Cardiac fibroblast (primary cell): ENCODE data around the gene MMP28.
A peak's percentile ranks its signal among the peaks of the same experiment; 100 is the strongest.

Experiments
- DNase-seq, 2 donors: peaks; one replicate each; pipeline versions ENCODE4 v3.0.0 to v3.0.0-alpha.2; 2010; ENCODE audit warnings: low read depth in 2 of 2
- H3K4me3 ChIP-seq, 2 donors: replicated peaks in 1 of 2; 1 replicate in 1 of 2; 2 replicates in 1 of 2; pipeline ENCODE4 v1.5.1; 2011; ENCODE audit warnings: low read depth in 2 of 2, low read length in 2 of 2, mild to moderate bottlenecking in 2 of 2, moderate library complexity in 1 of 2
- TF ChIP-seq, protein P1 (sequence below): IDR thresholded peaks from one replicate; pipeline ENCODE4 v1.5.1; 2011; ENCODE audit warnings: low read depth, mild to moderate bottlenecking, low read length, inconsistent platforms

The MMP28 gene

DNA sequence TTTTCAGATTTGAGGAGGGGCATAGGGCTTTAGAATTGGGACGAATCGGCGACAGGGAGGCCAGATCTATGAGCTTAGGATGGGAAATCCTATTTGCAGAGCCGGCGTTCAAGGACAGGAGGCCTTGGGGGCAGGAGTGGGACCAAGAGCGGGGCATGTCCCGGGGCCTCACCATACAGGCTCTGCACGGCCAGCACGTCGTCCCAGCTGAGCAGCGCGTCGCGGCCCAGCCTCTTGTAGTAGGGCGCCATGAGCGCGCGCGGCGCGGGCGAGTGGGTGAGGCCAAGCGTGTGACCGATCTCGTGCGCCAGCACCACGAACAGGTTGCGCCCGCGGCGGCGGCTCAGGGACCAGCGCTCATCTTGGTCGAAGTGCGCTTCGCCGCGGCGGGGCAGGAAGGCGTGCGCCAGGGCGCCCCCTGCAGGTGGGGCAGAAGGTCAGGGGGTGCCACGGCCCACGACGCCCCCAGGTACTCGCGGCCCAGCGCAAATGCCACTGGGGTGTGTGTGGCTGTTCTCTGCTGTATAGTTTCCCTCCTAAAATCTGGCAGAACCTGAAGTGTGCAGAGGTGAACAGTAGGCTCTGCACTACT, 25.4 kb downstream of the MMP28 start:
- no peak for DNase-seq
- TF ChIP-seq, protein P1, sequence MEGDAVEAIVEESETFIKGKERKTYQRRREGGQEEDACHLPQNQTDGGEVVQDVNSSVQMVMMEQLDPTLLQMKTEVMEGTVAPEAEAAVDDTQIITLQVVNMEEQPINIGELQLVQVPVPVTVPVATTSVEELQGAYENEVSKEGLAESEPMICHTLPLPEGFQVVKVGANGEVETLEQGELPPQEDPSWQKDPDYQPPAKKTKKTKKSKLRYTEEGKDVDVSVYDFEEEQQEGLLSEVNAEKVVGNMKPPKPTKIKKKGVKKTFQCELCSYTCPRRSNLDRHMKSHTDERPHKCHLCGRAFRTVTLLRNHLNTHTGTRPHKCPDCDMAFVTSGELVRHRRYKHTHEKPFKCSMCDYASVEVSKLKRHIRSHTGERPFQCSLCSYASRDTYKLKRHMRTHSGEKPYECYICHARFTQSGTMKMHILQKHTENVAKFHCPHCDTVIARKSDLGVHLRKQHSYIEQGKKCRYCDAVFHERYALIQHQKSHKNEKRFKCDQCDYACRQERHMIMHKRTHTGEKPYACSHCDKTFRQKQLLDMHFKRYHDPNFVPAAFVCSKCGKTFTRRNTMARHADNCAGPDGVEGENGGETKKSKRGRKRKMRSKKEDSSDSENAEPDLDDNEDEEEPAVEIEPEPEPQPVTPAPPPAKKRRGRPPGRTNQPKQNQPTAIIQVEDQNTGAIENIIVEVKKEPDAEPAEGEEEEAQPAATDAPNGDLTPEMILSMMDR: no peak
- H3K4me3 ChIP-seq: no peak overlapping the region

- no peak overlapping the region for H3K4me3 ChIP-seq
- TF ChIP-seq, protein P1: no peak
- DNase-seq: no peak
Observed at GRCh38 chr17:35768797-35769196, 26.6 kb downstream of the MMP28 start.

GRCh38 chr17:35766903-35767510, 28.4 kb downstream of the MMP28 start:
- TF ChIP-seq, protein P1: peak; percentile 65
- no peak overlapping the region for H3K4me3 ChIP-seq
- DNase-seq: peak; percentile 68

DNA sequence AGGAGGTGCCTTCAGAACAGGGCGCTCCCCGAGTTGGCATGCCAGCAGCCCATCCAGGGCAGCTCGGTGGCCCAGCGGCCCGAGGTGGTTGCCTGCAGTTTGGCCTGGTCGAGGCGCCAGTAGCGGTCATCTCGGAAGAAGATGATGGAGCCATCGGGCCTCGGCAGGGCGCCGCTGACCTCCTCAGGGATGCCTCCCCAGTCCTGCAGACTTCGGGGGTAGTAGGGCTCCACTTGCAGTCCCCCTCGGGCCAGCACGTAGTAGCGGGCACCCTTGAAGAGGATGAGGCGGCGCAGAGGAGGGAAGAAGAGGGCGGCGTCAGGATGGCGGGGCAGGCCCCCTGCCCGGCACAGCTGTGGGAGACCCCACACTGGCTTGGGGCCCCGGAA, 29.0 kb downstream of the MMP28 start:
- no peak overlapping the region for H3K4me3 ChIP-seq
- no peak for DNase-seq
- TF ChIP-seq, protein P1: no peak

- DNase-seq: no peak
- TF ChIP-seq, protein P1: no peak
- H3K4me3 ChIP-seq: no peak overlapping the region
Observed at GRCh38 chr17:35765756-35766488, 29.5 kb downstream of the MMP28 start.

DNA sequence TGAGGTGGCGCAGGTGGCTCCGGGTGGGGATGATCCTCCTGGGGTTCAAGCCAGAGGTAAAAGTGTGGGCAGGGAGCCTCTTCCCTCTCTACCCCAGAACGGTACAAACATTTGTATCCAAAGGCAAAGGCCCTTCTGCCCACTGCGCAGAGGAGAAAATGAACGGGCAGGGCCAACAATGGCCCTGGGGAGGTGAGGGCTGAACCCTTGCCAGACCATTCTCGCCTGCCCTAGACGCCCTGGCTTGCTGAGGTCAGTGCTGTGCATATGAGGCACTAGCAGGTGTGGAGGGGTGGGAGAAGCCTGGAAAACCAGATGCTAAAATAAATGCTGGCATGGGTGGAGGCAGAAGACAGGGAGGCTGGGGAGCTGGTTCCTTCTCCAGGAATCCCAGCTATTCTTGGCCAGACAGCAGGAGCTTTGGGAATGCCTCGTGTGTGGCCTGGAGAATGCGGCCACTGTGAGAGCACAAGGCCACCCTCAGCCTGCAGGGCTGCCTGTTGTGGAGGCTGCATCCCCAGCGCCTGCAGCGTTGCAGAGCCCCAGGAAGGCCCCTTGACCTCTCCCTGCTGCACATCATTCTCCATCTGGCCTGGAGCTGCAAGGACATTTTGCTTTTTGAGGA, 30.2 kb downstream of the MMP28 start:
- TF ChIP-seq, protein P1: no peak

More for the DNA sequence above, 30.2 kb downstream of the MMP28 start:
- no peak for DNase-seq
- no peak overlapping the region for H3K4me3 ChIP-seq
